DMS 273 treated with DMSO at 0.1 percent for 48 hours (cell line): ENCODE data around the gene TNFAIP8L3.

ENCODE experiments used
- DNase-seq: peaks from one replicate; lab custom pipeline; 2025; lab: John Stamatoyannopoulos, UW

Gene TNFAIP8L3

GRCh38 chr15:51114437-51115119, 19.9 kb upstream of the TNFAIP8L3 start:
- no peak for DNase-seq

- no peak for DNase-seq
These were observed 17.4 kb upstream of the TNFAIP8L3 start for GRCh38 chr15:51112078-51112477.

DNA sequence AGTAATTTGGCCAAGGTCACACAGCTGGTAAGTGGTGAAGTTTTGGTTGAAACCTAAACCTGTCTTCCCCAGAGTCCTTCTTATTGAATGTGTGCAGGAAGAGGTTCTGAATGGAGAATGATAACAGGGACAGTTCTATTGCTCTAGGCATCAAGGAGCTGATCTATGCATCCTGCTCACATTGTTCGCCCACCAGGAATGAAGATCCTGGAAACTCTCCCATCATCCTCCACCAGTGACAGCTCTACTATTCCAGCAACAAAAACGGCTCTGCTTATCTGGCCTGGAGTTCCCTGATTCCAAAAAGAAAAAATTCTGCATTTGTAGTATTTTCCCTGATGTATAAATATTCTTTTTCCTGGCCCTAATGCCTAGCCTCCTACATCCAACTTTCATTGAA, 16.4 kb upstream of the TNFAIP8L3 start:
- DNase-seq, result no peak

GRCh38 chr15:51110171-51110570, 15.5 kb upstream of the TNFAIP8L3 start:
- DNase-seq, result no peak

- no peak for DNase-seq
These were observed 14.3 kb upstream of the TNFAIP8L3 start for GRCh38 chr15:51108933-51109550.

GRCh38 chr15:51107612-51108011, 12.9 kb upstream of the TNFAIP8L3 start:
- DNase-seq, result no peak

DNA sequence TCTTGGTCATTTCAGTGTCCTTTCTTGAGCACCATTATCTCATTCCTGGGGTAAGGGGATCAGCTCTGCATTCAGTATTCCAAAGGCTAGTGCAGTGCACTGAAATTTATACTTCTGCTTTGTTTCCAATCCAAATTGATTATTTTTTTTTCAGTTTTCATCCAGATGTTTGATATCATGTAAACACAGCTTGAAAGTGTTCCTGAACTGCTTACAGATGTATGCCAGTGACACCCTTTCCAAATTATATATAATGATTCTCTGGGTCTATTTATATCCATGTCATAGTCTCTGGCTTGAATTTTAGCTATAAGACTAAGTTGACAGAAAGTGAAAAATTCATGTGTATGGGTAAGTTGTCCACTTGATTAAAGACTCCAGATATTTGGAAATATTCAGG, 11.8 kb upstream of the TNFAIP8L3 start:
- no peak for DNase-seq

- DNase-seq, result no peak
These were observed 10.8 kb upstream of the TNFAIP8L3 start for GRCh38 chr15:51105430-51106016.

GRCh38 chr15:51104512-51104911, 9.8 kb upstream of the TNFAIP8L3 start:
- no peak for DNase-seq

DNA sequence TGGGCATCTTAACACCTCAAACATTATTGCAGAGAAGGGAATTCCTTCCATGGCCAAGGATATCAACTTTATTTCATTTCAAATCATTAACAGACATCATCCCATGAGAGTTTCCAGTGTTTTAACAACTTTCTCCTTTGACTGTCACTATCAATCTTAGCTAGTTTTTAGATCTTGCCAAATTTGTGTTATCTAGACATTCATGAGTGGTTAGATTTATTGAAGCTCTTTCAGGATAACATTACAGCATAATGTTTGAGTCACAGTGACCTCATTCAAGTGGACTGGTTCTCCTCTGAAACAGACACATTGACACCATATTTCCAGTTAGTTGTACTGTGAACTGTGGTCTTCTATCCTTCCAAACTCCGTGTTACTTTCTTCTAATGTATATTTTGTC, 8.6 kb upstream of the TNFAIP8L3 start:
- DNase-seq, result no peak

- DNase-seq, result no peak
These were observed 6.2 kb upstream of the TNFAIP8L3 start for GRCh38 chr15:51100785-51101489.

- no peak for DNase-seq
These were observed 4.5 kb upstream of the TNFAIP8L3 start for GRCh38 chr15:51099185-51099584.

DNA sequence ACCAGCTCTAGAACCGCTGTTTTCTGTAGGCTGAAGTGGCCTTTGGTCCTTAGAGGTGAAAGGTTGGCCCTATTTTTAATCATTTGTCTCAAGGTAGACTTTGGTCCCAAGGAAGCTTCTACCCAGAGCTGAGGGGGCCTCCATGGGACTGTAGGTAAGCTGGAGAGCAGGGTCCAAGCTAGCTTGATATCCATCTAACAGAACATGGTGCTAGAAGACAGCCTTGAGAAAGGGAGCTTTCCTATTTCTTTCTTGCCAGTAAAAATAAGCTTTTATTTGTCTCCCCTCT, 3.6 kb upstream of the TNFAIP8L3 start:
- no peak for DNase-seq

DNA sequence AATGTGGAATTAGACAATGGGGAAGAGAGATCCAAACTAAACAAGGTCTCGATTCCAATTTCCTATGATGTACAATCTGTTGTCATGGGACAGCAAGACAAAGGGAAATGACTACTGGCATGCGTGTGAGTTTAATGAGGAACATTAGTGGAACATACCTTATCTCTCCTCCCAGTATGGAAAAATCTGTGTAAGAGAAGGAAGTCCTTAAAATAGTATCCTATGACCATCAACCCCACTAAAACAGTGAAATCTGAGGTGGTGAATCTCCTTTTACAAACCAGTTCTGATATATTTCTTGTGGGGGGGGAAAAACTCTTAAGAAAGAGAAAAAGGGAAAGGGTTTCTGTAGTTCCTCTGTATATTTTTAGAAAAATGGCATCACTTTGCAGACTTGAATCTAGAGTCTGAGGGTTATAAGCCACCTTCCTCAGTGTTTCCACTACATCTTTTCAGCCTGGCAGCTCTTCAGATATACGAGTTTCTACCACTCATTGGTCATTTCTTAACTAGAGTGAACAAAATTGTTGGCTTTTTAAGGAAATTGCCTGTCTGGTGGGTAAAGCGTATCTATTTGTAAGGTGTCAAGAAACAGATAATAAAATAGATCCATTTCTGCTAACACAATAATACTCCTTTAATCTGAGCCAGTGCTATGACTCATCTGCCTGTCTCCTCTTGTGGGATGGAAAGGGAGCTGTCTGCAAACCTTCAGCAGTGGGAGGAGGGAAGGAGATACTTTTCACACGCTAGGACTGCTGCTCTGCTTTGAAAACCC, 3.0 kb upstream of the TNFAIP8L3 start:
- no peak for DNase-seq

DNA sequence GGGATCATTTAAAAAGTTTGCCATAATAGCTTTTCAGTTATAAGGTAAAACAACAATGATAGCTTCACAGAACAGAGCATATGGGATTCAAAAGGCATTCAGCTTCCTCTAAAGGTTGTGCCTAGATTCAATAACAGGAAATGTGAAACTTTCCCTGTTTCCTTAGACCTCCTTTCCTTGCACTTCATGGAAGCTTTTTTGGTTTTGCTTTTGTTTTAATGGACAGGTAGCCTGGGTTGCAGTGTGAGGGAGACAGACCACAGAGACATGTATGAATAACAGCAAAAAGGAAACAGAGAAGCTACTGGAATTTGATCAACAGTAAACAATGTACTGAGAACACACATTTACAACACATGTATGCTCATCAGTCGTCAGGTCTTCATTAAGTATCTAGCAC, 2.3 kb upstream of the TNFAIP8L3 start:
- DNase-seq, result no peak

GRCh38 chr15:51095681-51096331, 1.1 kb upstream of the TNFAIP8L3 start:
- no peak for DNase-seq

- no peak for DNase-seq
These were observed 684 bp downstream of the TNFAIP8L3 start for GRCh38 chr15:51093839-51094605.

DNA sequence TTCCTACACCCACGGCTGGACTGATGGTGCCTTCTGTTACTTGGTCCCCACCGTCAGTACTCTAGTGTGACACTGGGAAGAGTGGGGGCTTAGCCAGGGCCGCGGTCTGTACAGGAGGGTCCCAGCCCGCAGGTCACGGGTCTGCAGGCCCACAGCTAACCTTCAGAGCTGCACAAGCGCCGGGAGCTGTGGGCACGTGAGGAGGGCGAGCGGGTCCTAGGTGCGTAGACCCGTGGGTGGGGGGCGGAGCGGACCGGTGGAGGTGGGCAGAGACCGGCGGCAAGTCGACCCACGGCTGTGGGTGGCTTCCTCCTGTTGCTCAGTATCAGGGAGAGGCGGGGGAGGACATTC, 1.2 kb downstream of the TNFAIP8L3 start:
- DNase-seq, result no peak

- no peak for DNase-seq
These were observed 2.1 kb downstream of the TNFAIP8L3 start for GRCh38 chr15:51092480-51093040.

DNA sequence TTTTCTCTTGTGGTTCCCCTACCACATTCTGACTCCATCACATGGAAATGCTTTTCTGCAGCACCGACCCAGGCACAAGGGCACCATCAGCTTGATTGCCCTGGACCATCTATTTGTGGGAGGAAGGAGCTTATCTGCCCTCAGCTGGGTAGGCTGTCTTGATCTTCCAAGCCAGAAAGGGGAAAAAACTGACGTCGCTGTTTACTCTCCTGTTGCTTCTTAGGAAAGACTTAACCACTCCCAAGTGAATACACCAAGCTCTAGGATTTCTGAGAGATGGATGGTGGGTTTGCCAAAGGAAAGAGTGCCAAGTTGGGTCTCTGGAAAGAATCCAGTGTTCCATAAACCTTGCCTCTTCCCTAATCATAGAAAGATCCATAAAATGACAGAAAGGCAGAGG, 4.0 kb downstream of the TNFAIP8L3 start:
- no peak for DNase-seq
